HFF-Myc (cell line): ENCODE measurements around the gene ZFPM1.

ENCODE experiments used
- DNase-seq: peaks from one replicate; pipeline ENCODE4 v3.0.0-alpha.2; 2011; ENCODE audit warnings: low read depth; ENCODE audit errors: extremely low read depth
- H3K4me3 ChIP-seq: replicated peaks from 2 replicates; pipeline ENCODE4 v1.5.1; 2011; ENCODE audit warnings: low read depth, mild to moderate bottlenecking, control low read depth, low read length
- CTCF ChIP-seq: IDR thresholded peaks from 2 replicates; pipeline ENCODE4 v1.5.1; 2012; ENCODE audit warnings: mild to moderate bottlenecking, low read depth, low read length, control low read depth; ENCODE audit errors: missing control alignments

ZFPM1 gene

GRCh38 chr16:88536971-88537751, 84.1 kb downstream of the ZFPM1 start:
- DNase-seq = no peak
- no peak for TF ChIP-seq CTCF
- no peak overlapping the region for H3K4me3 ChIP-seq

DNA sequence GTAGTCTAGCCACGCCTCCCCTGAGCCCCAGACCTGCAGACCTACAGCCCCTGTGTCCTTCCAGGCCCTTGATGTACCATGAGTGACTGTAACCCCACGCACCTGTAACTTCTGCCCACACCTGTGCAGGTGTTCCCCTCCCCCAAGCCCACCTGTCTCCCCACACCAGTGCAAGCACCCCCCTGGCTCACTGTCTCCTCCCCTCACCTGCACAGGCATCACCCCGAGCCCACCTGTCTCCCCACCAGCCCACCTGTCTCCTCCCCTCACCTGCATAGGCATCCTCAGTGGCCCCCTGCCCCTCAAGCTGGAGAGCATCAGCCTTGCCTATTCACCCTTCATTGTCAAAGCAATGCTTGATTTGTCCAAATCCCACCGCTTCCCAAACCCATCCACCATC, 84.8 kb downstream of the ZFPM1 start:
- TF ChIP-seq CTCF = no peak
- H3K4me3 ChIP-seq = no peak overlapping the region
- DNase-seq = no peak

DNA sequence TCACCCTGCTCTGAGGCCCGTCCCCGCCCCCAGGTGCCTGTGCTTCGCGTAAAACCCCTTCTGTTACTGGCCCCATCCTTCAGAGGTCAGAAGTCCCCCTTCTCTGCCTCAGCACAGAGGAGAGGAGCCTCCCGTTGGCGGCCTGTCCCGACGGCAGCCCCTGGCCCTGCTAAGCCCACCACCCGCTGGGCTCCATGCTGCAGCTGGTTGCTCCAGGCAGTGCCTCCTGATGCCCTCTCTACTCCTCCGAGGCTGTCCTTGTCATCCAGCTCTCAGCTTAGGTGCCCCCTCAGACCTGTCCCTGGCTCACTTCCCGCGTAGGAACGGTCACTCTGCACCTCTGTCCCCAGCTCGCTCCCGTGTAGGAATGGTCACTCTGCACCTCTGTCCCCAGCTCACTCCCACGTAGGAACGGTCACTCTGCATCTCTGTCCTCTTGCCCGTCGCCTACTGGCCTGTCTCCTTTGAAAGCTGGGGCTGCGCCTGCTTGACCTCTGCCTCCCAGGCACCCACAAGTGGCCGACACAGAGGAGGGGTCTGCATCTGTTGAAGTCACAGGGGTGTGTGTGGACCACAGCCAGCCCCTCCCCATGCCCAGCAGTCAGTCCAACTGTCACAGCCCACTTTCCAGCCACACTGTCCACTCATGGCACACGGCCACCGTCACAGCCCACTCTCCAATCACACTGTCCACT, 85.4 kb downstream of the ZFPM1 start:
- no peak overlapping the region for H3K4me3 ChIP-seq
- TF ChIP-seq CTCF = no peak
- no peak for DNase-seq

DNA sequence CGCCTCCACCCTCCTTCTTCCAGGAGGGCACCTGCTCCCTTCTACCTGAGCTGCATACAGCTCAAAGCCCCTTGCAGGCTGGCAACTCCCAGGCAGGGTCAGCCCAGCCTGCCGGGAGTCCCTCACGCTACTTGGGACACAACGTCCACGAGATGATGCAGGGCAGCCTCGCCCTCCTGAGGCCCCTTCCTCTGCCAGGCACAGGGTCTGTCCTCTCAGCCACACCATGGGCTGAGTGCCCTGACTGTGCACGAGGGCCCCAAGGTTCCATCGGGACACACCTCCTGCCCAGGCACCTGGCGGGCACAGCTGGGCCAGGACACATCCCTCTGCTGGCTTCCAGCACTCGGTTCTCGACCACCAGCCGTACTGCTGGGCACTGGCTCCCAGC, 86.2 kb downstream of the ZFPM1 start:
- DNase-seq = no peak

DNA sequence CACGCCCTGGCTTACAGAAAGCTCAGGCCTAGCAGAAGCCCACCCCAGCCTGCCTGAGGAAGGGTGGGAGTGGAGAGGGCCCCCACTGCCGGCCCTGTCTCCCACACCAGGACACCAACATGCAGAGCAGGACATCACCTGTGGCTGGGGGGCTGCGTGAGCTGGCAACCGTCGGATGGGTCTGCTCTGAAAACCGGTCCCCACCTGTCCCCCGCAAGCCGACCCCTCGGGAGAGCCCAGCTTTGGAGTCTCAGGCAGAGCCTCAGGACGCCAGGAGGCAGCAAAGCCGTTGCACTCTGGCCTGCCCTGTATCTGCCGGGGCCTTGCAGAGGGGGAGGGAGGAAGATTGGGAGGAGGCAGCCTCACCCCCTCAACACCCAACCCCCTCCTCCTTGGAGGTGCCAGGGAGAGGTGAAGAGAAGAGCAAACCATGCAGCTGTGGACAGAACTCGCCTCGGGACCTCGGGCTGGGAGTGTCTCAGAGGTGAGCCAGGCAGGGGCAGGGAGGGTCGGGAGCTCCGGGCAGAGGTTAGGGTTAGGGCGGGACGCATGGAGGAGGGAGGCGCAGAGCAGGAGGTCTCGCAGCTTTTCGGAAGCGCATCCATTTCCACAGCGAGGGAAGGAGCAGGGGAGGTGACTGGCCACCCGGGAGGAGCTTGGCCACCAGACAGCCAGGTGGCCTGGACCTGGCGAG, 86.7 kb downstream of the ZFPM1 start:
- H3K4me3 ChIP-seq = no peak overlapping the region
- no peak for TF ChIP-seq CTCF
- DNase-seq = no peak

More for the DNA sequence above, 86.2 kb downstream of the ZFPM1 start:
- no peak overlapping the region for H3K4me3 ChIP-seq
- no peak for TF ChIP-seq CTCF

GRCh38 chr16:88540346-88540977, 87.4 kb downstream of the ZFPM1 start:
- DNase-seq = no peak
- no peak overlapping the region for H3K4me3 ChIP-seq
- TF ChIP-seq CTCF = no peak
